ENCODE measurements around the gene GRAMD4. TPM values are rescaled to one million over a fixed set of nuclear protein-coding genes. Genes with fewer than 3 reads are reported as not detected.
A peak's percentile ranks its signal among the peaks of the same experiment; 100 is the strongest.

The GRAMD4 gene
- total RNA-seq, 2 donors from 2014 or later, result 38.0 to 43.3 TPM

DNA sequence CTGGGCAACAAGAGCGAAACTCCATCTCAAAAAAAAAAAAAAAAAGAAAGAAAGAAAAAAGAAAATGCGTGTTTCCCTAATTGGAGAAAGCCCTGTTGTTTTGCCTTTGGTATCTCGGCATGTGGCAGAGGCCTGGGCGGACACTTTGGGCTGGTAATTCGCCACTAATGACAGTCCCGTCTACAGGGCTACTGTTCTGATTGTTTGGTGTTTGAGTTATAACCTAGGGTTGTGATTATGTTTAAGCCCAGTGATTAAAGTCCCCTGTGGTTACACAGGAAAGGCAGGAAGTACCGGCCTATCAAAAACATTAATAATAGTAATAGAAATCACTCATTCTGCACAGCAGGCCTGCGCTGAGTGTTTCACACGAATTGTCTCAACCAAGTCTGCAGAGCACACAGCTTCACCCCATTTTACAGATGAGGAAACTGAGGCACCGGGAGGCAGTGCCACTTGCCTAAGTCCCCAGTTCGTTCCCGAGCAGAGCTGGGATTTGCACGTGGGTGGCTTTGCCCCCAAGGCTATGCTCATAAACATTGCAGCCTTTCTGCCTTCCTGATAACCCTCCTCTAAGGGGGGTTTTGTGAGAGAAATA, 39.1 kb upstream of the GRAMD4 start:
- H3K36me3 Mint-ChIP-seq (ENCODE audit: low read depth), result no peaks in the 10 kb centered on the region
- Histone ChIP-seq H3K9ac (ENCODE audit: extremely low read depth, low read length, poor library complexity, severe bottlenecking) (no peak overlapping the region), H3K9me3 (ENCODE audit: control insufficient read depth, low read length) (no peaks in the 10 kb centered on the region), H3K27me3 (ENCODE audit: control insufficient read depth, insufficient read depth, low read length, poor library complexity, severe bottlenecking) (no peaks in the 10 kb centered on the region), H3K36me3 (ENCODE audit: control insufficient read depth, insufficient read depth, low read length) (no peaks in the 10 kb centered on the region), H3K4me1 (ENCODE audit: control insufficient read depth, insufficient read depth, low read length) (peaks cover 10% of the 10 kb centered on the region), H3K4me3 (ENCODE audit: low read length) (no peak overlapping the region), H3K27ac (ENCODE audit: low read depth, low read length) (no peak overlapping the region)
- H3K27ac Mint-ChIP-seq, result no peak overlapping the region
- peaks cover 1% of the 10 kb centered on the region for H3K27me3 Mint-ChIP-seq (ENCODE audit: insufficient read depth)
- peaks cover 44% of the 10 kb centered on the region for H3K4me1 Mint-ChIP-seq
- WGBS, 2 experiments (ENCODE audit: insufficient coverage in 1 of 2, insufficient read length in 1 of 2), result 79 to 88% methylated on average over 5 to 13 of the region's 13 CpGs
- peak; percentile 31 for DNase-seq
- no peaks in the 10 kb centered on the region for H3K9me3 Mint-ChIP-seq
- TF ChIP-seq, protein P1, sequence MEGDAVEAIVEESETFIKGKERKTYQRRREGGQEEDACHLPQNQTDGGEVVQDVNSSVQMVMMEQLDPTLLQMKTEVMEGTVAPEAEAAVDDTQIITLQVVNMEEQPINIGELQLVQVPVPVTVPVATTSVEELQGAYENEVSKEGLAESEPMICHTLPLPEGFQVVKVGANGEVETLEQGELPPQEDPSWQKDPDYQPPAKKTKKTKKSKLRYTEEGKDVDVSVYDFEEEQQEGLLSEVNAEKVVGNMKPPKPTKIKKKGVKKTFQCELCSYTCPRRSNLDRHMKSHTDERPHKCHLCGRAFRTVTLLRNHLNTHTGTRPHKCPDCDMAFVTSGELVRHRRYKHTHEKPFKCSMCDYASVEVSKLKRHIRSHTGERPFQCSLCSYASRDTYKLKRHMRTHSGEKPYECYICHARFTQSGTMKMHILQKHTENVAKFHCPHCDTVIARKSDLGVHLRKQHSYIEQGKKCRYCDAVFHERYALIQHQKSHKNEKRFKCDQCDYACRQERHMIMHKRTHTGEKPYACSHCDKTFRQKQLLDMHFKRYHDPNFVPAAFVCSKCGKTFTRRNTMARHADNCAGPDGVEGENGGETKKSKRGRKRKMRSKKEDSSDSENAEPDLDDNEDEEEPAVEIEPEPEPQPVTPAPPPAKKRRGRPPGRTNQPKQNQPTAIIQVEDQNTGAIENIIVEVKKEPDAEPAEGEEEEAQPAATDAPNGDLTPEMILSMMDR (conservative IDR thresholded peaks at IDR 0.05), result no peak
- H3K4me3 Mint-ChIP-seq, result no peak overlapping the region

DNA sequence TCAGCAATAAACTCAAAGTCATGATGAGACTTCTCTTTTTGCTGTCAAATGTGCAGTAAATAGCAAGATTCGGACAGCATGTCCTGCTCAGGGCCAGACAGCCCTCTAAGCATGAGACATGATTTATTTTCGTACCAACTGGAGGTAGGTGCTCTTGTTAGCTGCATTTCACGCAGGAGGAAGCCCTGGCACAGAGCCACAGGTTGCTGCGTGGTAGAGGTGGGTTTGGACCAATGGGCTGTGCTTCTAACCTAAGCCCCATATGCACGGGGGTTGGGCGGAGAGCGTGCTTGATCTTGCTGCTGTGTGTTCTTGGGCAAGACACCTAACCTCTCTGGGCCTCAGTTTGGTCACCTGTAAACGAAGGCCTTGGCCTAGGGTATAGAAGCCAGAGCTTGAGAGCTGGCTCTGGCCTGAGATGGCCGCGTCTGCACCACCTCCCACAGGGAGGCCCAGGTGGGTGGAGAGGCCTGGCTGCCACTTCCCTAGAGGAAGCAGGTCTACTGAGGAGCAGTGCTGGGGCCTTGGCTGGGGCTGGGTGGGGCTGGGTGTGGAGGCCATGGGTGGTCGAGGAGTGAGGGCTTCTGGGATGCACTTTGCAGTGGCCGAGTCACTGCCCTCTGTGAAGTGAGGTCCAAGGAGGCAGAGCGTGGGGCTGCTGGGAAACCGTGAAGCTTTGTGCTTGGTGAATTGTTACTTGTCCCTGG, 38.5 kb upstream of the GRAMD4 start:
- H3K27ac Mint-ChIP-seq, result no peak overlapping the region
- no peak overlapping the region for H3K27ac ChIP-seq (ENCODE audit: low read depth, low read length)
- H3K4me3 ChIP-seq (ENCODE audit: low read length), result no peak overlapping the region
- TF ChIP-seq, protein P1 (conservative IDR thresholded peaks at IDR 0.05), result no peak
- WGBS, 2 experiments (ENCODE audit: insufficient coverage in 1 of 2, insufficient read length in 1 of 2), result 91 to 93% methylated on average over 10 to 14 of the region's 14 CpGs
- H3K9me3 ChIP-seq (ENCODE audit: control insufficient read depth, low read length), result no peaks in the 10 kb centered on the region
- H3K27me3 Mint-ChIP-seq (ENCODE audit: insufficient read depth), result peaks cover 1% of the 10 kb centered on the region
- H3K9ac ChIP-seq (ENCODE audit: extremely low read depth, low read length, poor library complexity, severe bottlenecking), result no peak overlapping the region
- no peaks in the 10 kb centered on the region for H3K9me3 Mint-ChIP-seq
- H3K4me1 Mint-ChIP-seq, result peaks cover 41% of the 10 kb centered on the region
- H3K36me3 Mint-ChIP-seq (ENCODE audit: low read depth), result no peaks in the 10 kb centered on the region
- H3K27me3 ChIP-seq (ENCODE audit: control insufficient read depth, insufficient read depth, low read length, poor library complexity, severe bottlenecking), result no peaks in the 10 kb centered on the region
- H3K4me3 Mint-ChIP-seq, result no peak overlapping the region
- peaks cover 9% of the 10 kb centered on the region for H3K4me1 ChIP-seq (ENCODE audit: control insufficient read depth, insufficient read depth, low read length)
- peak; percentile 54 for DNase-seq
- H3K36me3 ChIP-seq (ENCODE audit: control insufficient read depth, insufficient read depth, low read length), result no peaks in the 10 kb centered on the region

DNA sequence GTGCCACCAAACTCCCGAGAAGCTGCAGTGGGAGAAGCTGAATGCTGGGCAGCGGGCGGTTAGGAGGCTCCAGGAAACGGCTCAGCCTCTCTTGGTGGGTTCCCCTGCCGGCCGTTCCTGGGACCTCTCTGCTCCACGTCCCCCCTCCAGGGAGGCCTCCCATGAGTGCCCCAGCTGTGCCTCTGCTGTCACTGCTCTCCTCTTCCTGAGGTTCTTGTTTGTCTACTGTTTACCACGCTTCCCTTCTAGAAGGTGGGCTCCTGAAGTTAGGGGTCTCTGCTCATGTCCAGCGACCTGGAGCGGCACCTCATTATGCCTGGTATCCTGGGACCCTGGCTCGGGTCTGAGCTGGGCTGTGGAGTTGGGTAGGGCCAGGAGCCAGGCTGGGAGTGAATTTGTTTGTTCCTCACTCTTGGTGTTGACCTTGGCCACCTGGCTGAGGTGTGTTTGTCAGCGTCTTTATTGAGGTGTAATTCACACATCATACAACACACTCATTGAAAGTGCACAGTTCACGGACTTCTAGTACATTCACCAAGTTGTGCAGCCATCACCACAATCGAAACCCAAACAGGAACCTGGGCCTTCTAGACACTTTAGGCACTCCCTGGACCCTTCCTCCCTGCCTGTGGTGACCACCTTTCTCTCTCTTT, 37.8 kb upstream of the GRAMD4 start:
- Histone ChIP-seq H3K9me3 (ENCODE audit: control insufficient read depth, low read length) (no peaks in the 10 kb centered on the region), H3K36me3 (ENCODE audit: control insufficient read depth, insufficient read depth, low read length) (no peaks in the 10 kb centered on the region), H3K4me3 (ENCODE audit: low read length) (no peak overlapping the region), H3K9ac (ENCODE audit: extremely low read depth, low read length, poor library complexity, severe bottlenecking) (no peak overlapping the region), H3K4me1 (ENCODE audit: control insufficient read depth, insufficient read depth, low read length) (peaks cover 9% of the 10 kb centered on the region), H3K27ac (ENCODE audit: low read depth, low read length) (no peak overlapping the region), H3K27me3 (ENCODE audit: control insufficient read depth, insufficient read depth, low read length, poor library complexity, severe bottlenecking) (no peaks in the 10 kb centered on the region)
- DNase-seq, result no peak
- H3K27me3 Mint-ChIP-seq (ENCODE audit: insufficient read depth), result peaks cover 1% of the 10 kb centered on the region
- no peak overlapping the region for H3K27ac Mint-ChIP-seq
- peaks cover 41% of the 10 kb centered on the region for H3K4me1 Mint-ChIP-seq
- H3K9me3 Mint-ChIP-seq, result no peaks in the 10 kb centered on the region
- H3K4me3 Mint-ChIP-seq, result no peak overlapping the region
- no peaks in the 10 kb centered on the region for H3K36me3 Mint-ChIP-seq (ENCODE audit: low read depth)
- TF ChIP-seq, protein P1 (conservative IDR thresholded peaks at IDR 0.05), result no peak
- 92% methylated on average over 10 to 14 of the region's 14 CpGs for WGBS, 2 experiments (ENCODE audit: insufficient coverage in 1 of 2, insufficient read length in 1 of 2)
